MG63 (cell line): ENCODE data around the gene ZBTB43. TPM values are rescaled to one million over a fixed set of nuclear protein-coding genes. Genes with fewer than 3 reads are reported as not detected.
"Not testable (repeated sequence)": the region's sequence is repeated elsewhere in the genome, so short reads cannot be mapped to it uniquely, and the experiment has no call there.

Experiments
- DNase-seq: peaks from one replicate; pipeline ENCODE4 v3.0.0-alpha.2; 2020
- H3K27me3 ChIP-seq: fragments of 250-450 bp; sonication (Bioruptor Pico); 2 replicates; pipeline ENCODE4 v1.5.1; 2020; ENCODE audit warnings: mild to moderate bottlenecking, moderate library complexity
- H3K36me3 ChIP-seq: fragments of 250-450 bp; sonication (Bioruptor Pico); 2 replicates; pipeline ENCODE4 v1.5.1; 2020; ENCODE audit warnings: mild to moderate bottlenecking, moderate library complexity
- H3K4me3 ChIP-seq: fragments of 250-450 bp; sonication (Bioruptor Pico); 2 replicates; pipeline ENCODE4 v1.5.1; 2020; ENCODE audit warnings: mild to moderate bottlenecking, moderate library complexity
- H3K9me3 ChIP-seq: fragments of 250-450 bp; sonication (Bioruptor Pico); 2 replicates; pipeline ENCODE4 v1.5.1; 2020; ENCODE audit warnings: mild to moderate bottlenecking, moderate library complexity
- total RNA-seq: library from RNA; depleted of rRNA; stranded (reverse); fragments of >200 nt; shearing (Covaris generic); gene quantifications from 2 replicates; pipeline ENCODE4 v1.2.3, GENCODE V29; 2014; ENCODE audit warnings: low replicate concordance

Gene ZBTB43
- total RNA-seq, 1 experiment from 2014 or later, result 3.8 TPM

- not testable (repeated sequence) for H3K27me3 ChIP-seq, DNase-seq, H3K4me3 ChIP-seq, H3K9me3 ChIP-seq
- peaks cover 59% of the 10 kb centered on the region for H3K36me3 ChIP-seq
These were observed 5.4 kb downstream of the ZBTB43 start for GRCh38 chr9:126810221-126810620.

- no peak for DNase-seq
- Histone ChIP-seq H3K36me3 (peaks cover 69% of the 10 kb centered on the region), H3K9me3 (peaks cover 13% of the 10 kb centered on the region), H3K4me3 (no peak overlapping the region), H3K27me3 (no peaks in the 10 kb centered on the region)
These were observed 8.2 kb downstream of the ZBTB43 start for GRCh38 chr9:126813072-126813471.

- Histone ChIP-seq H3K4me3 (no peak overlapping the region), H3K36me3 (peaks cover 71% of the 10 kb centered on the region), H3K9me3 (peaks cover 22% of the 10 kb centered on the region), H3K27me3 (no peaks in the 10 kb centered on the region)
- DNase-seq, result no peak
These were observed 9.3 kb downstream of the ZBTB43 start for GRCh38 chr9:126814091-126814490.

GRCh38 chr9:126817615-126818014 lies 12.8 kb downstream of the ZBTB43 start:
- not testable (repeated sequence) for H3K4me3 ChIP-seq, DNase-seq, H3K27me3 ChIP-seq
- peaks cover 30% of the 10 kb centered on the region for H3K9me3 ChIP-seq
- H3K36me3 ChIP-seq, result peaks cover 71% of the 10 kb centered on the region

GRCh38 chr9:126818482-126818881 lies 13.6 kb downstream of the ZBTB43 start:
- H3K4me3 ChIP-seq, result no peak overlapping the region
- peaks cover 71% of the 10 kb centered on the region for H3K36me3 ChIP-seq
- no peaks in the 10 kb centered on the region for H3K27me3 ChIP-seq
- DNase-seq, result no peak
- H3K9me3 ChIP-seq, result peaks cover 30% of the 10 kb centered on the region

- H3K9me3 ChIP-seq, result peaks cover 26% of the 10 kb centered on the region
- H3K27me3 ChIP-seq, result no peaks in the 10 kb centered on the region
- H3K4me3 ChIP-seq, result no peak overlapping the region
- no peak for DNase-seq
- H3K36me3 ChIP-seq, result peaks cover 69% of the 10 kb centered on the region
These were observed 14.6 kb downstream of the ZBTB43 start for GRCh38 chr9:126819482-126819881.

- DNase-seq, result no peak
- Histone ChIP-seq H3K27me3 (no peaks in the 10 kb centered on the region), H3K36me3 (peaks cover 53% of the 10 kb centered on the region), H3K9me3 (peaks cover 17% of the 10 kb centered on the region), H3K4me3 (no peak overlapping the region)
These were observed 17.4 kb downstream of the ZBTB43 start for GRCh38 chr9:126822278-126822677.

GRCh38 chr9:126822873-126823272 lies 18.0 kb downstream of the ZBTB43 start:
- Histone ChIP-seq H3K36me3 (peaks cover 49% of the 10 kb centered on the region), H3K4me3 (no peak overlapping the region)
- DNase-seq, result no peak

GRCh38 chr9:126824052-126824451 lies 19.2 kb downstream of the ZBTB43 start:
- not testable (repeated sequence) for H3K4me3 ChIP-seq, H3K27me3 ChIP-seq, DNase-seq, H3K9me3 ChIP-seq
- H3K36me3 ChIP-seq, result peaks cover 39% of the 10 kb centered on the region

More at GRCh38 chr9:126822873-126823272, 18.0 kb downstream of the ZBTB43 start:
- H3K27me3 ChIP-seq, result no peaks in the 10 kb centered on the region
- peaks cover 17% of the 10 kb centered on the region for H3K9me3 ChIP-seq

GRCh38 chr9:126827227-126827626 lies 22.4 kb downstream of the ZBTB43 start:
- H3K36me3 ChIP-seq, result peaks cover 28% of the 10 kb centered on the region
- H3K9me3 ChIP-seq, result no peaks in the 10 kb centered on the region
- no peak overlapping the region for H3K4me3 ChIP-seq
- no peak for DNase-seq
- H3K27me3 ChIP-seq, result no peaks in the 10 kb centered on the region

- no peak for DNase-seq
- Histone ChIP-seq H3K9me3 (no peaks in the 10 kb centered on the region), H3K4me3 (no peak overlapping the region), H3K27me3 (no peaks in the 10 kb centered on the region), H3K36me3 (peaks cover 37% of the 10 kb centered on the region)
These were observed 24.2 kb downstream of the ZBTB43 start for GRCh38 chr9:126829035-126829434.

- no peak for DNase-seq
- Histone ChIP-seq H3K4me3 (no peak overlapping the region), H3K9me3 (no peaks in the 10 kb centered on the region), H3K27me3 (no peaks in the 10 kb centered on the region), H3K36me3 (peaks cover 47% of the 10 kb centered on the region)
These were observed 26.0 kb downstream of the ZBTB43 start for GRCh38 chr9:126830827-126831226.

- no peak overlapping the region for H3K4me3 ChIP-seq
- peaks cover 52% of the 10 kb centered on the region for H3K36me3 ChIP-seq
- no peaks in the 10 kb centered on the region for H3K27me3 ChIP-seq
- no peaks in the 10 kb centered on the region for H3K9me3 ChIP-seq
- DNase-seq, result no peak
These were observed 27.6 kb downstream of the ZBTB43 start for GRCh38 chr9:126832440-126832839.

GRCh38 chr9:126833020-126833419 lies 28.2 kb downstream of the ZBTB43 start:
- Histone ChIP-seq H3K4me3 (no peak overlapping the region), H3K36me3 (peaks cover 54% of the 10 kb centered on the region), H3K9me3 (no peaks in the 10 kb centered on the region), H3K27me3 (no peaks in the 10 kb centered on the region)
- DNase-seq, result no peak

- Histone ChIP-seq H3K27me3 (no peaks in the 10 kb centered on the region), H3K36me3 (peaks cover 57% of the 10 kb centered on the region), H3K9me3 (no peaks in the 10 kb centered on the region), H3K4me3 (no peak overlapping the region)
- DNase-seq, result no peak
These were observed 29.0 kb downstream of the ZBTB43 start for GRCh38 chr9:126833710-126834345.

GRCh38 chr9:126834672-126835071 lies 29.8 kb downstream of the ZBTB43 start:
- DNase-seq, result no peak
- no peaks in the 10 kb centered on the region for H3K9me3 ChIP-seq
- no peaks in the 10 kb centered on the region for H3K27me3 ChIP-seq
- H3K36me3 ChIP-seq, result peaks cover 59% of the 10 kb centered on the region
- H3K4me3 ChIP-seq, result no peak overlapping the region

- Histone ChIP-seq H3K9me3 (no peaks in the 10 kb centered on the region), H3K36me3 (peaks cover 52% of the 10 kb centered on the region), H3K4me3 (no peak overlapping the region), H3K27me3 (no peaks in the 10 kb centered on the region)
- no peak for DNase-seq
These were observed 31.4 kb downstream of the ZBTB43 start for GRCh38 chr9:126836216-126836615.

GRCh38 chr9:126838055-126838811 lies 33.4 kb downstream of the ZBTB43 start:
- H3K9me3 ChIP-seq, result no peaks in the 10 kb centered on the region
- no peak for DNase-seq
- no peak overlapping the region for H3K4me3 ChIP-seq
- peaks cover 39% of the 10 kb centered on the region for H3K36me3 ChIP-seq
- no peaks in the 10 kb centered on the region for H3K27me3 ChIP-seq
